Raji (cell line): Measurements from ENCODE around the gene ZPR1.

Experiments used
- POLR2A ChIP-seq: IDR thresholded peaks from 2 replicates; pipeline ENCODE4 v1.6.1; 2011; ENCODE audit warnings: low read depth, low read length, control low read depth; ENCODE audit not compliant: insufficient read depth

The ZPR1 gene

DNA sequence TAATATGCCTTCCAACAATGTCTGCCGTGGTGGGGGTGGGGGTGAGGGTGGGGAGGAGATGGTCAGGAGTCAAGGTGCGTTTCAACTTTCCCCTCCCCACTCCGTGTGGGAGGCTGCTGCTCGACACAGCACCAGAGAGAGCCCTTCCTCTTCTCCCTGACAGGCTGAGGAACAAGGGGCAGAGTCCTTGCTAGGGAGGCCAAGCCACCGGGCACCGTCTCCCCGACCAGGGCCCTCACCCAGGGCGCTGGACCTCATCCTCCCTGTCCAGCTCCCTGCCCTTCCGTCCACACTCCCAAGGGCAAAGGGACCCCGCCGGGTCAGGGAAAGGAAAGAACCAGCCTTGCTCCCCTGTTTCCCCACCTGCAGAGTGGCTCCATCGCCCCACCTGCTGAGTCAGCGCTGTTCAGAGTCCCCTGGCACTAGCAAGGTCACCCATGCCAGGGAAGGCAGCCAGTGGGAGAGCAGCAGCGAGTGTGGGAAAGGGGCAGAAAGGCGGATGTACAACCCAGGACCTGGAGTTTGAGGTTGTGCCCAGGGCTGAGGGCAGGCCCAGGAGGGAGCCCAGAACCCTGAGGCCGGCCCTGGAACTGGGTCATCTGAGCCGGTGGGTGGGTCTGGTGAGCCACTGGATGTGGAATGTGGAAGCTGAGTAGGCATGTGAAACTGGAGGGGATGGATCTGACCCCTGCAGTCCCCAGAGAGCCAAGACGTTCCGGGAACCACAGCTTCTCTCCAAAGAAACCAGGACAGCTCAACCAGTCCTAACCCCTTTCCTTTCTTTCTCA is 62.2 kb downstream of the ZPR1 start:
- TF ChIP-seq POLR2A: no peak

GRCh38 chr11:116724813-116725212 is 63.0 kb downstream of the ZPR1 start:
- no peak for TF ChIP-seq POLR2A
